Activated T-cell treated with anti-CD3 and anti-CD28 coated beads for 4 hours (primary cell): ENCODE data around the gene KRTAP3-1.
"Not testable (repeated sequence)": the region's sequence is repeated elsewhere in the genome, so short reads cannot be mapped to it uniquely, and the experiment has no call there.

ENCODE experiments used
- DNase-seq: peaks from one replicate; pipeline ENCODE4 v3.0.0-alpha.2; 2020

KRTAP3-1 gene

GRCh38 chr17:41008811-41009210, at the start of gene KRTAP3-1:
TSS of gene KRTAP3-1 (minus strand) at chr17:41009128. CDS start at chr17:41009074, 54 bp downstream.
- DNase-seq, result no peak

GRCh38 chr17:41057547-41057946, 48.6 kb upstream of the KRTAP3-1 start:
- no peak for DNase-seq

- not testable (repeated sequence) for DNase-seq
Measured at GRCh38 chr17:41055130-41055529, 46.2 kb upstream of the KRTAP3-1 start, which contains the start of gene KRTAP2-2. TSS of gene KRTAP2-2 (minus strand) at chr17:41055230. CDS start at chr17:41055211, 19 bp downstream.

- not testable (repeated sequence) for DNase-seq
Measured at GRCh38 chr17:41054556-41054955, 45.6 kb upstream of the KRTAP3-1 start.

- no peak for DNase-seq
Measured at GRCh38 chr17:41054025-41054424, 45.1 kb upstream of the KRTAP3-1 start.

- DNase-seq, result no peak
Measured at GRCh38 chr17:41052566-41052965, 43.6 kb upstream of the KRTAP3-1 start.

- no peak for DNase-seq
Measured at GRCh38 chr17:41049110-41049509, 40.2 kb upstream of the KRTAP3-1 start.

GRCh38 chr17:41048441-41048840, 39.5 kb upstream of the KRTAP3-1 start:
- DNase-seq, result no peak

- DNase-seq, result not testable (repeated sequence)
Measured at GRCh38 chr17:41046735-41047465, 38.0 kb upstream of the KRTAP3-1 start, which contains the start of gene KRTAP2-1. TSS of gene KRTAP2-1 (minus strand) at chr17:41047316. CDS start at chr17:41047267, 49 bp downstream.

GRCh38 chr17:41042953-41043352, 34.0 kb upstream of the KRTAP3-1 start:
- no peak for DNase-seq

GRCh38 chr17:41040783-41041571, 32.0 kb upstream of the KRTAP3-1 start, which contains the start of gene KRTAP1-1:
TSS of gene KRTAP1-1 (minus strand) at chr17:41041450. CDS start at chr17:41041397, 53 bp downstream.
- DNase-seq, result not testable (repeated sequence)

GRCh38 chr17:41037853-41038350, 29.0 kb upstream of the KRTAP3-1 start:
- no peak for DNase-seq

- not testable (repeated sequence) for DNase-seq
Measured at GRCh38 chr17:41034346-41034935, 25.5 kb upstream of the KRTAP3-1 start, which contains the start of gene KRTAP1-3. TSS of gene KRTAP1-3 (minus strand) at chr17:41034874. CDS start at chr17:41034821, 53 bp downstream.

- no peak for DNase-seq
Measured at GRCh38 chr17:41029633-41030245, 20.8 kb upstream of the KRTAP3-1 start, which contains the start of gene KRTAP1-4. TSS of gene KRTAP1-4 (minus strand) at chr17:41030195. CDS start at chr17:41030078, 117 bp downstream.

GRCh38 chr17:41026715-41027471, 18.0 kb upstream of the KRTAP3-1 start, which contains the start of gene KRTAP1-5:
TSS of gene KRTAP1-5 (minus strand) at chr17:41027208. CDS start at chr17:41027155, 53 bp downstream.
- no peak for DNase-seq

GRCh38 chr17:41024697-41025096, 15.8 kb upstream of the KRTAP3-1 start:
- no peak for DNase-seq

- DNase-seq, result no peak
Measured at GRCh38 chr17:41020336-41020735, 11.4 kb upstream of the KRTAP3-1 start.

GRCh38 chr17:41019415-41019814, 10.5 kb upstream of the KRTAP3-1 start:
- DNase-seq, result no peak

- DNase-seq, result no peak
Measured at GRCh38 chr17:41018541-41018940, 9.6 kb upstream of the KRTAP3-1 start.

GRCh38 chr17:41016578-41017215, 7.8 kb upstream of the KRTAP3-1 start:
- no peak for DNase-seq

GRCh38 chr17:41015454-41015853, 6.5 kb upstream of the KRTAP3-1 start:
- no peak for DNase-seq
